ENCODE measurements around the gene APOC4. TPM values are rescaled to one million over a fixed set of nuclear protein-coding genes. Genes with fewer than 3 reads are reported as not detected.

The APOC4 gene
- total and polyA plus RNA-seq, 8 donors, result 0.33 TPM; not detected in 7

- intact Hi-C loops (cut with DNase I; ENCODE audit: low total_unique reads), result loop anchor here (5.0 kb wide), 1 partner anchor 43 kb away; the partner anchor contains the start of gene APOC2
- no peak overlapping the region for H3K27ac ChIP-seq
- peak; percentile 80 to 89 for DNase-seq
- peaks cover 2 to 46% (median 27%) of the 10 kb centered on the region in 3 donors for H3K27me3 ChIP-seq
- no peak for TF ChIP-seq EP300 (IDR thresholded peaks at IDR 0.05)
- TF ChIP-seq CTCF (IDR thresholded peaks at IDR 0.05), result peak in 6 of 7 experiments; percentile 76 to 99 (median 95)
- TF ChIP-seq POLR2AphosphoS5 (IDR thresholded peaks at IDR 0.05), result peak in 1 of 3 donors; percentile 55
- WGBS, 5 donors, result 12 to 15% (median 15%) methylated on average over 24 of the region's 24 CpGs
- no peaks in the 10 kb centered on the region for H3K9me3 ChIP-seq
- peaks cover 21 to 36% (median 28%) of the 10 kb centered on the region in 4 donors for H3K4me1 ChIP-seq
- H3K36me3 ChIP-seq, result peaks cover 27 to 49% (median 46%) of the 10 kb centered on the region in 4 donors
- no peak overlapping the region for H3K4me3 ChIP-seq
Observed at GRCh38 chr19:44903602-44904425, 38.2 kb upstream of the APOC4 start.

GRCh38 chr19:44904426-44904994 is 37.5 kb upstream of the APOC4 start:
- Histone ChIP-seq H3K27ac (no peak overlapping the region), H3K36me3 (peaks cover 27 to 42% (median 39%) of the 10 kb centered on the region in 4 donors), H3K4me1 (peaks cover 21 to 36% (median 28%) of the 10 kb centered on the region in 4 donors), H3K9me3 (no peaks in the 10 kb centered on the region), H3K27me3 (peaks cover 2 to 46% (median 27%) of the 10 kb centered on the region in 3 donors), H3K4me3 (no peak overlapping the region)
- intact Hi-C loops (cut with DNase I; ENCODE audit: low total_unique reads), result loop anchor here (5.0 kb wide), 1 partner anchor 43 kb away; the partner anchor contains the start of gene APOC2
- TF ChIP-seq CTCF (IDR thresholded peaks at IDR 0.05) (no peak), POLR2A (IDR thresholded peaks at IDR 0.05) (no peak)
- WGBS, 5 donors, result 57 to 64% (median 62%) methylated on average over 11 to 12 of the region's 12 CpGs
- DNase-seq, result no peak

- H3K36me3 ChIP-seq, result peaks cover 24 to 32% (median 29%) of the 10 kb centered on the region in 4 donors
- peak within 1 kb of the TSS in 1 of 5 donors; percentile 17 for H3K27ac ChIP-seq
- peak in 1 of 2 donors; percentile 55 for DNase-seq
- intact Hi-C loops (cut with DNase I; ENCODE audit: low total_unique reads), result no loop called here
- H3K9me3 ChIP-seq, result no peaks in the 10 kb centered on the region
- TF ChIP-seq POLR2AphosphoS5 (IDR thresholded peaks at IDR 0.05), result peak in 1 of 3 donors; percentile 14
- no peak for TF ChIP-seq CTCF (IDR thresholded peaks at IDR 0.05)
- H3K4me1 ChIP-seq, result peaks cover 21 to 36% (median 28%) of the 10 kb centered on the region in 4 donors
- peaks cover 2 to 46% (median 27%) of the 10 kb centered on the region in 3 donors for H3K27me3 ChIP-seq
- 2 to 3% (median 3%) methylated on average over 18 to 20 of the region's 20 CpGs for WGBS, 5 donors
- peak within 1 kb of the TSS in 3 of 4 donors; percentile 26 to 32 (median 28) for H3K4me3 ChIP-seq
Observed at GRCh38 chr19:44905437-44906160, 36.4 kb upstream of the APOC4 start, which contains the start of gene APOE. Gene APOE (plus strand): TSS chr19:44905796. CDS start chr19:44906625, 829 bp downstream.

GRCh38 chr19:44907613-44908012 is 34.4 kb upstream of the APOC4 start:
- Histone ChIP-seq H3K27me3 (peaks cover 2 to 56% (median 27%) of the 10 kb centered on the region in 3 donors), H3K27ac (no peak overlapping the region), H3K36me3 (peaks cover 6 to 11% (median 8%) of the 10 kb centered on the region in 4 donors), H3K4me1 (peaks cover 28 to 44% (median 37%) of the 10 kb centered on the region in 4 donors), H3K9me3 (no peaks in the 10 kb centered on the region), H3K4me3 (no peak overlapping the region)
- intact Hi-C loops (cut with DNase I; ENCODE audit: low total_unique reads), result no loop called here
- WGBS, 5 donors, result 90 to 97% (median 94%) methylated on average over 10 to 12 of the region's 12 CpGs
- no peak for DNase-seq
- TF ChIP-seq EP300 (IDR thresholded peaks at IDR 0.05) (no peak), POLR2AphosphoS5 (IDR thresholded peaks at IDR 0.05) (no peak), CTCF (IDR thresholded peaks at IDR 0.05) (no peak)

Measured in stomach (tissue), 9 donors.